ENCODE data around the gene CACNB2.

CACNB2 gene

DNA sequence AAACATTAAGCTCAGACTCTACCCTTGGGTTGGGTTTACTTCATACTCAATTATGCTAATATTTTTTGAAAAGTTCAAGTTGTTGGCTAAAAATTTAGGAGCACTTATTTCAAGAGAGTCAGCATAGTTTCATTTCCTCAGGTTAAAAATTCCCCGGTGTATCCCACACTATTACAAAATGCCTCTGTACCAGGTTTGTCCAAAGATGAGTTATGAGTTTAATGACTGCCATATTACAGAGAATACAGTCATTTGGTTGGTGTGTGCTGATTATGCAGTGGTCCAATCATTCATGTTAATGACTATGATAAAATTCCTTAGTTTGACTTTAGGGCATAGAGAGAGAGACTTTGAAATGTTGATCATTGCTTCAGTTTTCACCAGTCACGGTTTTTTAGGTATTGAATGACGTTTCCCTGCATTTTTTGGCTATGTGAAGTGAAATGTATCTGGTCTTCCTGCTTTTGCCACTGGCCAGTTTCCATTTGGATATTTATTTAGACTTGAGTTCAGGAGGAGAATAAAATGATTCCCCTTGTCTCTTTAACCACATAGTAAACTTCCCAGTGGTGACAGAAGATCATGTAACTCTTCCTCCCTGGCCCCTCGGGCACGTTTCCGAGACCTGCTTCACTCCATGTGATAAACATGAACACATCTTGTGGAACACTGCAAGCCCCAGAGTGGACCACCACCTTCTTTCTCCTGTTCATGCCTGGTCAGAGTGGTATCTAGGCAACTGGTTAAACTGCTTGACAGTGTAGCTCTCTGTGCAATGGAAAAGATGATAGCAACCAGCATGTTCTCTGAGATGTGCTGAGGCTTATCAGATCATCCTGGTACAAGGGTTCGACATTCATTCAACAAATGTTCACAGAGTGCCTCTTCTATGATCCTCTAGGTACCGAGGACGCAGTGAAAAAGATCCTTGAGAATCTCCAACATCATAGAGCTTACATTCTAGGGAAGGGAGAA, 153.6 kb downstream of the CACNB2 start:
- DNase-seq (ENCODE audit: low read depth) = no peak

DNA sequence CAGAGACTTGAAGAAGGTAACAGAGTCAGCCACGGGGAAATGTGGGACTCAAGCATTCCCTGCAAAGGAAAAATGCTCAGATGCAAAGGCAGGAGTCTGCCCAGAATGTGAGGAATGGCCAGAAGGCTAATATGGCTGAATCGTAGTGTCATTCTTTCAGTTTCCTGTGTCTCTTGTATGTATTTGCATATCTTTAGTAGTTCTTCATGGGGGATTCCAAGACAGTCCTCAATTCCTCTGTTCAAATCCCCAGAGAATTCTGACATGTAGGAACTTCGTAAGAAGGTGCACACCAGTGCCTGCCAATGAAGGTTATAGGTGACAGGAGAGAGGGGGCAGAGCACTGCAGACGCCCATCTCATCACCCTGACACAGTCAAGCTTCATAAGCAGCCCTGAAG, 154.4 kb downstream of the CACNB2 start:
- DNase-seq (ENCODE audit: low read depth) = no peak

DNA sequence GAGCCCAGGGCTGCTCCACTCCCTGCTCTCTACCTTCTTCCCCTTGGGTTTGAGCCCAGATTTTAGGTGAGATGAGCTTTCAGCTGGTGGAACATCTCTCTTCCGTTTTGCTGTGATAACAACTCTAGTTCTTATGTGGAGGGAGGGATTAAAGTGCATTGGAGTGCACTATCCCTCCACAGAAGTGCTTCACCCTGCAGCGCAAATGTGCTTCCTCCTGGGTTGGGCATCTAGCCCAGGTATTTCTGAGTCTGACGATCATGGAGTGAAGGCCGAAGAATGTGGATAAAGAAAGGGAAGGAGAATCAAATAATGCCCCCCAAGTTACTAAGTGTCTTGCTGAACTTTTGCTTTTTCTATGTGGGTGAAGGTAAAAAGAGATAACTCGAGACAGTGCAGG, 157.4 kb downstream of the CACNB2 start:
- no peak for DNase-seq (ENCODE audit: low read depth)

DNA sequence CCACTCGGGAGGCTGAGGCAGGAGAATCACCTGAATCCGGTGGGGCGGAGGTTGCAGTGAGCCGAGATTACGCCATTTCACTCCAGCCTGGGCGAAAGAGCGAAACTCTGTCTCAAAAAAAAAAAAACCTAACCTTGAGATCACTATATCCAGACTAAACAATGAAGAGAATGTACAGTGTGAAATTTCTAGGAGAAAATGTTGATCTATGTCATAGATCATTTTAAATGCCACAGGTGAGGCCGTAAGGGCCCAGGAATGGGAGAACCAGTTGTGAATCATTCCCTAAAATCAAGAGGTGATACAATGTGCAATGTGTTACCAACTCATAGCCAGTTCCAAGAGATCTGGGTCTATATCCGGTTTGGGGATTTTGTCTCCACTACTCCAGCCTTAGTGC, 158.0 kb downstream of the CACNB2 start:
- no peak for DNase-seq (ENCODE audit: low read depth)

DNA sequence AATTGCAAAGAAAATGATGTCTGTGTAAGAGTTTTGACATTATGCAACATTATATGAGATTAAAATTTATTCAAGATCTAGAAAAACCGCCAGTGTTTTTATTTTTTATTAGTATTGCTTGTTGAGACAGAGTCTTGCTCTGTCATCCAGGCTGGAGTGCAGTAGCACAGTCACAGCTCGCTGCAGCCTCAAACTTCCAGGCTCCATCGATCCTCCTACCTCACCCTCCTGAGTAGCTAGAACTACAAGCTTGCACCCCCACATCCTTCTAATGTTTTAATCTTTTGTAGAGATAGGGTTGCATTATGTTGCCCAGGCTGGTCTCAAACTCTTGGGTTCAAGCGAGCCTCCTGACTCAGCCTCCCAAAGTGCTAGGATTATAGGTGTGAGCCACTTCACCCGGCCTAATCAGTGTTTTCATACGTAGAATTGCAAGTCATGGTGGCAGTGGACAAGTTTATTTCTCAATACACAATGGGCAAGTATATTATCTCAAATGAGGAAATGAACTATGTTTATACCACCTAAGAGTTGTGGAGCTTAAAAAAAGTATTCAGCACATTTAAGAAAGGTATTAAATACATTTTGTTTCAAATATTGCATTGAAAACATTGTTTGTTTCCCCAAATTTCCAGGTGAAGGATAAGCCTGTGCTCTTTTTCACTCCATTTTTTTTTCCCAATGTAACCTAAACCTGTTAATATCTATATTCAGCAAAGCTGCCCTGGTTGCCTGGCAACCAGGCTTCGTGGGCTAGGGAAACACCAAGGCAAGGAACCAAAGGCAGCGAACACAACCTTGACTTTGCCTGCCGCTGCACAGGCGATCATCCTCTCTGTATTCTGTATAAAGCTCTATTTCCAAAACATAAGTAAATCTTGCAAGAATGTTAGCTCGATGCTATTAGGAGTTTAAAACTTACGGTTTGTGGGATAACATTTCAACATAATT, 163.9 kb downstream of the CACNB2 start:
- no peak for DNase-seq (ENCODE audit: low read depth)

DNA sequence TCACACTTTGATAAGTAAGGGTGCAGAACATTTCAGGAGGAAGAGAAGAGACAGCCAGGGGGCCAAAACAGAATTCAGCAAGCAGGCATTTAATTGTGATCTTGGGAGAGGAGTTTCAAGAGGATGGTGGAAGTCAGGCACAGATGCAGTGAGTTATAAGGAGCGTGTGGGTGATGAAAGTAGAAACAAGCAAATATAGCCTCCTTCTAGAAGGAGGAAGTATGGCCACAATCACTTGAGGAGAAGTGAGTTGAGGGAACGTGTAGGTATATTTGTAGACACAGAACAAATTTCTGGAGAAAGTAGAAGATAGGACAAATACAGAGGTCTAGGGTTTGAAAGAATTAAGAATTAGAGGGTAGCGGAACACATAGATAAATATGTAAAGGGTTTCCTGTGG, 165.8 kb downstream of the CACNB2 start:
- DNase-seq (ENCODE audit: low read depth) = no peak

DNA sequence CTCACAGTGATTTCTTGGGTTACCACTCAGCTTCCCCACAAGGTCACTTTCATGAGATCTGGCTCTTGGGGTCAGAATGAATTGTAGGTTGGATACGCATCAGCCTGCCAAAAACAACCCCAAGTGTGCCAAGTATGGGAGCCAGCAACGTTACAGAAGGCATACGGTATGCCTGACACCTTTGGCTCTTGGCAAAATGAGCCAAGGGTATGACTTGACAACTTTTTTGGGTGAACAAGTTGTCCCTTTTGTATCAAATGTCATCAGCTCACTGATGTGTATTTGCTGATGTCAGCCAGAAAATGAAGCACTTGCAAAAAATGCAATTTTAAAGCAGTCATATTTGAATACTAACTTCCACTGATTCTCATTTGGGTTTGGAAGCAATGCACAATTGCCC, 168.4 kb downstream of the CACNB2 start:
- no peak for DNase-seq (ENCODE audit: low read depth)

DNA sequence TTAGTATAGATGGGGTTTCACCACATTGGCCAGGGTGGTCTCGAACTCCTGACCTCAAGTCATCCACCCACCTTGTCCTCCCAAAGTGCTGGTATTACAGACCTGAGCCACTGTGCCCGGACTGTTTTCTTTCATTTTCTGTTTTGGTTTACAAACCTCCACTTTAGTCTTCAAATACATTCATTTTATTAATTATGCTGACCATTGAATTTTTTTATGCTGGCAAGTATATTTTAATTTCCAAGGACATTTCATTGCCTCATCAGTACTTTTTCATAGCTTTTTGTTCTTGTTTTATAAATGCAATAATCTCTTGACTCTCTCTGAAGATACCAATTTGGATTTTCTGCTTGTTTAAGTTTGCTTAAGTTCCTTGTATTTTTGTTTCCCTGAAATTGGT, 170.5 kb downstream of the CACNB2 start:
- DNase-seq (ENCODE audit: low read depth) = no peak

DNA sequence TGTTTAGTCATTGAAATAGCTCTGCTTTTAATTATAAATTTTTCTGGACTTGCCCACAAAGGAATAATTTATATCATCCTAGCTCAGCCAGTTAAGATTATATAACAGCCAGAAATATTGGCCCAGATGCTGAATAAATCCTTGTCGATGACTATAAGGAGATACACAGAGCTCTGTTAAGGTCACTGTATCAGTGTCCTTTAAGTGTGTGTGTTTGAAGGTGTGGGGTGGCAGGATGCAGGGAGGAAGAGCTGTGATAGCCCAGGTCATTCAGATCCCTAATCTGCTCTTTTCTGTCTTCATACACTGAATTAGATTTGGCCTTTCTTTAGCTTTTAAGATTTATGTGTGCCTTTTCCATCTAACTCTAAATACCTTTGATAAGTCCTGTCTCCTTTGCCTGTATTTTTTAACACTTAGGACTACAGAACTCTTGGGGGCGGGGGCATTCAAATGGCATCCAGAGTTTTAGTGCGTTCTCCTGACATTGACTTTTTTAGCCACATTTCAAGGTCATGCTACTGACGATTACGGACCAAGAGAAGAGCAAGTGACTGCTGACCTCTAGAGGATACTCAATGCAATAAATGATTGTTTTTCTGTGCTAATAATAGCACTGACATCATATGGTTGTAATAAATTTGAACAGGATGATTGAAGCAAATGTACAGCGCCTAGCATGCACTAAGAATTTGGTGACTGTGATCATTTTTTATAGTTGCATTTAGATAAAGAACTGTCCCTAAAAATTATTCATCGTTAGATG, 172.3 kb downstream of the CACNB2 start:
- DNase-seq (ENCODE audit: low read depth) = no peak

DNA sequence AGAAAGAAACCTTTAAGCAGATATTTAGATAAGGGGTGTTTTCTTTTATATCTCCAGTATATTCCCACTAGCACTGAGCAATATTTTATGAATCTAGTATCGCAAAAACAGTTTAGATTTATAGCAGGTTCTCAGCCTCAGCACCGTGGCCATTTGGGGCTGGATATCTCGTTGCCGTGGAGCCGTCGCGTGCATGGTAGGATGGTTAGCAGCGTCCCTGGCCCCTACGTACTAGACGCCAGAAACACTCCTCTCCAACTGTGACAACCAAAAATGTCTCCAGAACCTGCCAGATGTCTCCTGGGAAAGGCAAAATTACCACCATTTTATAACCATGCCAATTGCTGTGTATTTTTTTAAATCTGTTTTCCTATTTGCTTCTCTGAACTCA, 172.9 kb downstream of the CACNB2 start:
- no peak for DNase-seq (ENCODE audit: low read depth)

DNA sequence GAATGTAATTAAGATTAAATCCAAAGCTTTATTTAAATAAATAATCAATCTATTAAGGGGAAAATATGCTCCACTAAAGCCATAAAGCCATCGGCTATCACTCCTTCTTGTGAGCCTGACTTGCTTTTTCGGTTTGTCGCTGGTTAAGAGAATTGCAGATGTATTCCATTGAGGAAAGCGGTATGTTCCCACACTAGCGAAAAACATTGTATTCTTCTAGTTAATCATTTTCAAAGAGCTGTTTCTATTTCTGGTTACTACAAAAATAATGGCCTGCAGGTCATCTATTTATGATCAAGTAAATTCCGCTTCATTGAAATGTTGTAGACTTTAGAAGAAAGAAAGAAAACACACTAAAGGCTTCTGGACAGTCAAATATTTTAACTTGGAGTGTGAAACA, 173.4 kb downstream of the CACNB2 start:
- no peak for DNase-seq (ENCODE audit: low read depth)

DNA sequence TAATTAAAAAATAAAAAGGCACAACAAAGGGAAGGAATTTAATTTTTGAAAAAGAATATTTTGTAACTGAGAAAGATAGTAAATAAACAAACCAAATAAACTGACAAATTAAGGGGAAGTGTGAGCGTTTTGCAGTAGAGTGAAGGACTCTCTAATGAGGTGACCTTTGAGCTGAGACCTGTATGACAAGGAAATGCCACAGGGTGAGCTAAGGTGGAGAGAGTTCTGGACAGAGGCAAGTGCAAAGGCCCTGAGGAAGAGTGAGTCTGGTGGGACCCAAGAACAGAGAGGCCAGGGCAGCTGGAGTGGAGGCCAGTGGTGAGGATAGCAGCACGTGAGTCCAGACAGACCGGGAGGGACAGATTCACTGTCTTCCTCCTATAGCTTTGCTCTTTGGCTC, 179.4 kb downstream of the CACNB2 start:
- no peak for DNase-seq (ENCODE audit: low read depth)

DNA sequence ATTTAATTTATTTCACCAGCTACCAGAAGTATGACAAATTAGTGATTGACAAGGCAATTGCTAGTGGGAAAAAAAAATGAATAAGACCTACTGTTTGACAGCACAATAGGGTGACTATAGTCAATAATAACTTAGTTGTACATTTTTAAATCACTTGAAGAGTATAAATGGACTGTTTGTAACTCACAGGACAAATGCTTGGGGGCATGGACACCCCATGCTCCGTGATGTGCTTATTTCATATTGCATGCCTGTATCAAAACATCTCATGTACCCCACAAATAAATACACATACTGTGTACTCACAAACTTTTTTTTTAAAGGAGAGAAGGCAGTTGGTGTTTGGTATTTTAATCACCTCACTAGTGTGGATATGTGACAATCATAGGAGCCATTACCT, 181.1 kb downstream of the CACNB2 start:
- DNase-seq (ENCODE audit: low read depth) = no peak

DNA sequence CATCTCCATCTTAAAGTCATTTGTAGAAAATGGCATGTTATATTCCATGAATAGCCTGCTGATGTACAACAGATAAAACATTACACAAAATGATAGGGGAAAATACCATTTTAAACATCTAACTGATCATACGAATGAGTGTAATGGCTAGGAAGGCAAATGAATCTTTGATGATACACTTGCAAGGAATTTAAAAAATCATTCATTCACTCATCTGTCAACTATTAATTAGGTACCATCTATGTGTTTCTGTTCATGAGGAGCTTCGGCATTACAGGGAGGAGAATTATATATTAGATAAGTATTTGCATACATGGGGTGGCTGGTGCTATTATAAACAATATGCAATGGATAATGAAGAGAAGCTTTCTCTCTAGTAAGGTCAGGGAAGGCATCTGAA, 183.7 kb downstream of the CACNB2 start:
- no peak for DNase-seq (ENCODE audit: low read depth)

DNA sequence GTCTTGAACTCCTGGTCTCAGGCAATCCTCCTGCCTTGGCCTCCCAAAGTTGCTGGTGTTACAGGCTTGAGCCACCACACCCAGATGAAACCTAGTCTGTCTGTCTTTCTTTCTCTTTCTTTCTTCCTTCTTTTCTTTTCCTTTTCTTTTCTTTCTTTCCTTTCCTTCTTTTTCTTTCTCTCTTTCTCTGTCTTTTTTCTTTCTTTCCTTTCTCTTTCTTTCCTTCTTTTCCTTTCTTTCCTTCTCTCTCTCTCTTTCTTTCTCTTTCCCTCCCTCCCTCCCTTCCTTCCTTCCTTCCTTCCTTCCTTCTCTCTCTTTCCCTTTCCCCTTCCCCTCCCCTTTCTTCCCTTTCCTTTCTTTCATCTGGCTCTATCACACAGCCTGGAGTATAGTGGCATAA, 185.2 kb downstream of the CACNB2 start:
- DNase-seq (ENCODE audit: low read depth) = no peak

DNA sequence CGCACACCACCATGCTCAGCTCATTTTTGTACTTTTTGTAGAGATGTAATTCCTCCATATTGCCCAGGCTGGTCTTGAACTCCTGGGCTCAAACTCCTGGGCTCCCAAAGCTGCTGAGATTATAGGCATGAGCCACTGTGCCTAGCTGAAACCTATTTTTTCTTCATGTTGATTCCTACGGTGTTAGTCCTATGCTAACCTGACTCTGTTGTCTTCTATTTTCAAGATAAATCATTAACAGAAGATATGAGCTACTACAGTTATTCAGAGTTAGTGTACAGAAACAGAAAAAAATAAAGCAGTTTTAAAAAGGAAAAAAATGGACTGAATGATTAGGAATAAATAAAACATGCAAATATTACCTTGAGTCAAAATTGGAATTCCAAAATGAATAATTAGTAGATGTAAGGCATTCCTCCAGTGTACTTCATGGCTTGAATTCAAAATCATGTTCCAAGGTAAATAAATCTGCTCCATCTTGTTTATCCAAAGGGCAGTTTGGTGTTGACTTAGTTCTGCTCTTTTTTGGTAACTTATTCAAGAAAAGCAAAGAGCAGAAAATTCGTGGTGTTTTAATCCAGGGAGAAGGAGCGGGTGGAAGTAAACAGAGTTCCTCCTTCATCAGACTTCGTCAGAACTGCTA, 185.8 kb downstream of the CACNB2 start:
- no peak for DNase-seq (ENCODE audit: low read depth)

DNA sequence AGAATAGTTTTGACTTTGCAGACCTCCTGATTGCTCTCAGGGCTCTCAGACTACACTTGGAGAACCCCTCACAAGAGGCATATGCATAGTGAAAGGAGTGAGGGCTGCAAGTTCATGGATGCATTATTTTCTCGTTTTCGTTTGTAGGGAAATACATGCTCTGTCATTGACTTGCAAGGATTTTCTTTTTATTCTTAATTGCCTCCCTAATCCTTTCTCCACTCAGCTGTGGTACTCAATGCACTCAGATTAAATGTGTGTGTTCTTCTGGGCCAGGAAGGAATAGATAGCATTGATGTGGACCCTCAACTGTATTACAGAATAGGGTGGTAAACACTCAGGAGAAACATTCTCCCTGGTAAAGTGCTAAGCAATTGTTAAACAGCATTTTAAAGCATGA, 188.7 kb downstream of the CACNB2 start:
- no peak for DNase-seq (ENCODE audit: low read depth)

DNA sequence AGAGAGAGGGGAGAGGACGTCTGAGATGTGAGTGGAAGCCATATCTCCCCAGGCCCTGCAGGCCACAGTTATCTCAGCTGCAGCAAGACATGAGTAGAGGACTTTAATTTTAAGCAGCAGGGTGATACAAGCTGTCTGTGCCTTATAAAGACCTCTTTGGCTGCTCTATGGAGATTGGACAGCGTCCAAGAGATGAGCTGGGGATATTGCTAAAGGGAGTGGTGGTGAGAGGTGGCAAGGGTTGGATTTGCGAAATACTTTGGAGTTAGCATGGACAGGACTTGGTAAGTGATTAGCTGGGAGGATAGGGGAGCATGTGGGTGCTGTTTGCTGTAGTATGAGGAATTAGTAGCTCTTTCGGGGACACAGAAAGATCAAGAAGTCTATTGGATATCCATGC, 191.8 kb downstream of the CACNB2 start:
- DNase-seq (ENCODE audit: low read depth) = no peak

DNA sequence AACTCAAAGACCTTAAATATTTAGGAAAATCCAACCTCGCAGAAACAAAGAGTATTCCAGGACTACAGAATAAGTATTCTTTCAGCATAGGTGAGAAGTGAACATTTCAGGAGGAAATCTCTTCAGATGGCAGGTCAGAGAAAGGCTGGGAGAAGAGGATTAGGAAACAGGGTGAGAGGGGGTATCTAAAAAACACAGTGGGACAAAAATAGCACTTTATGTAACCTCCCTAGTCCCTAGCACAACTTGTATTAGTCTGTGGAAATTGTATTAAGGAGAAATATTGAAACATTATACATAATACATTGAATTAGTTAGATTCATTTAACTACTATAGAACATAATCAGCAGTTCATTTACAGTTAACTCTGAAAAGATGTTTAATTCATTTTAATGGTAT, 192.3 kb downstream of the CACNB2 start:
- no peak for DNase-seq (ENCODE audit: low read depth)

DNA sequence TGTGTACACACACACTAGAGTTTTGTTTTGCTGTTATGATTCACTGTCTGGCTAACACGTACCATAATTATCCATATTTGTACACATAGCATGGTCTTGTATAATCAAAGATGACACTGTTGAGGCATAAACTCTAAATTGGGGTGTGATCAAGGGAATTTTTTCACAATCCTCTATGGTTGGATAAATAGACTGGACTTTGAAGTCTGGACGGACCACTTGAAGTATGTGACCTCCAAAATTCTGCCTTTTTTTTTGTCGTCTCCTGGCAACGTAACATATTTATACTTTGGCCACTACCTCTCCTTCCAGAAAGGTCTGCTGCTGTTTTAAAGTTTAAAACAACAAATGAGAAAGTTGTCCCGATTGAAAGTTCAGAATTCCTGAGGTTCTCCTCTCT, 193.4 kb downstream of the CACNB2 start:
- DNase-seq (ENCODE audit: low read depth) = no peak

DNA sequence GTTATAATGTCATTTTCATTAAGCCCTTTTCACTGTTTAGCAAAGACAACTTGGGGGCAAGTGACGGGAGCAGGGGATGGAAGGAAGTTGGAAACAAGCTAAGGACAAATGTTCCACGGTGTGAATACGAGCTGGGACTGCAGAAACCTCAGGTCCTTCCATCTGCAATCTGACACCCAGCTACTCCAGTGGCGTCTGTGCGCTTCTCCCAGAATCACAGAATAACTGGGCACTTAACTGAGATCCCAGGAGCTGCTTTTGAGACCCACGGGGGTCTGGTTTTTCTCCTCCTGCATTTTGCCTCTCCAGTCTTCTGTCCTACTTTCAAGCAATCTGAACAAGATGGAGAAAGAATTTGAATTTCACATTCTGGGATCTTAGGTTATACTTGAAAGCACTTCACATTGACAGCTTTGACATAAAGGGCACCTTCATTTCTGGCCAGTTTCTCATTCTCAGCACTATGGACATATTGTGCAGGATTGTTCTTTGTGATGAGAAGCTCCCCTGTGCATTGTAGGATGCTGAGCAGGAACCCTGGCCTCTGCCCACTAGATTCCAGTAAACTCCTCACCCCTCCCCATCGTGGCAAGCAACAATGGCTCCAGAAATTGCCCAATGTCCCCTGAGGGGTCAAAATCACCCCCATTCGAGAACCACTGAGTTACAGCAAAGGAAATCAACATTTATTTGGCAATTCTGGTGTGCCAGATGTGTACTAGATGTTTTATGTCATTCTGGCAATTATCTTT, 194.1 kb downstream of the CACNB2 start:
- DNase-seq (ENCODE audit: low read depth) = no peak

All from T follicular helper cell (primary cell).